ENCODE data around the gene PLS1.
"Not testable (repeated sequence)": the region's sequence is repeated elsewhere in the genome, so short reads cannot be mapped to it uniquely, and the experiment has no call there.

- TF ChIP-seq POLR2A, CTCF (IDR thresholded peaks at IDR 0.05): not testable (repeated sequence)
Measured at GRCh38 chr3:142569422-142569821, 26.8 kb upstream of the PLS1 start.

All from heart left ventricle (tissue), 13 donors.